ENCODE results near the gene SPNS1.

Gene SPNS1

GRCh38 chr16:28984091-28984490, 9.5 kb downstream of the SPNS1 start:
- no peak for FAIRE-seq

GRCh38 chr16:28984619-28985135, 10.1 kb downstream of the SPNS1 start, which contains the start of gene LAT:
Gene LAT (plus strand): TSS chr16:28985052. CDS start chr16:28985418, 366 bp downstream.
- no peak for TF ChIP-seq CTCF (IDR thresholded peaks at IDR 0.05; ENCODE audit: insufficient read depth, missing control alignments)
- DNase-seq (ENCODE audit: insufficient read length, low spot score), result no peak
- no peak for FAIRE-seq

More at GRCh38 chr16:28984091-28984490, 9.5 kb downstream of the SPNS1 start:
- no peak for TF ChIP-seq CTCF (IDR thresholded peaks at IDR 0.05; ENCODE audit: insufficient read depth, missing control alignments)
- no peak for DNase-seq (ENCODE audit: insufficient read length, low spot score)

- FAIRE-seq, result no peak
- DNase-seq (ENCODE audit: insufficient read length, low spot score), result no peak
- no peak for TF ChIP-seq CTCF (IDR thresholded peaks at IDR 0.05; ENCODE audit: insufficient read depth, missing control alignments)
These were observed 10.8 kb downstream of the SPNS1 start for GRCh38 chr16:28985211-28986041.

- no peak for DNase-seq (ENCODE audit: insufficient read length, low spot score)
- FAIRE-seq, result no peak
- no peak for TF ChIP-seq CTCF (IDR thresholded peaks at IDR 0.05; ENCODE audit: insufficient read depth, missing control alignments)
These were observed 11.5 kb downstream of the SPNS1 start for GRCh38 chr16:28986046-28986445.

GRCh38 chr16:28986492-28986891, 11.9 kb downstream of the SPNS1 start:
- no peak for TF ChIP-seq CTCF (IDR thresholded peaks at IDR 0.05; ENCODE audit: insufficient read depth, missing control alignments)
- FAIRE-seq (no peak), DNase-seq (ENCODE audit: insufficient read length, low spot score) (no peak)

GRCh38 chr16:28987170-28987853, 12.7 kb downstream of the SPNS1 start:
- DNase-seq (ENCODE audit: insufficient read length, low spot score) (no peak), FAIRE-seq (no peak)
- no peak for TF ChIP-seq CTCF (IDR thresholded peaks at IDR 0.05; ENCODE audit: insufficient read depth, missing control alignments)

Measured in D721Med (cell line).